Measurements from ENCODE around the gene PHYHIPL.

PHYHIPL gene

DNA sequence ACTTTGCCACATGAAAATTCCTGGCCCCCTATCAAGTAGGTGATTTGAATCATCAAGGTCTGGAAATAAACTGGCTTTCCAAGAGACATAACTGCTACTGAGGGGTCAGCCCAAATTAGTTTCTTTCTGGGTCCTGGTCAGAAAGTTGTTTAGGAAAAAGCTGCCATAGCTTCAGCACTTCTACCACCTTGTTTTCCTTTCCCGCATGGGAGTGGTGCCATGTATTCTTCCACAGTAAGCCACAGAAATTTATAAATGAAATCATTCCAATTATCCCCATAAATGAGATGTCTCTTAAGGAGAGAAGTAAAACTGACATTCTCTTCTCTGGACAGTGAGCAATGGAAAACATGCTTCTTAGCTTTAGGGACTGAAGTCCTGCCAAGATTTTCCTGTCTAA is 80.8 kb downstream of the PHYHIPL start:
- DNase-seq (ENCODE audit: low read depth), result no peak

DNA sequence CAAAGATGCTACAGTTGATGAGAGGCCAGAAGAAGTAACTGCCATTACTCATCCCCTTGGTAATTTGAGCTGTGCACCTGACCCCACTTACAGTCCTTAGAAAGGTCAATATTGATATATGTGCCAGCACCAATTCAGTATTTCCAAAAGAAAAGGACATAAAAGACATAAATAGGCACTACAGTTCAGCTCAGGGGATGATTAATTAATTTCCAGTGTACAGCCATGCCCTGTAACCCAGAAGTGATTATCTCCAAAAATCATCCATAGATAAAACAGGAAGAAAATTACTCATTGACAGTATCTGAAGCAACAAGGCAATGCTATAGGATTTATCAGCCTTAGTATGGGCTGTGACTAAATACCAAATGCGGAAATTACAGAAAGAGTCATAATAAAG is 82.4 kb downstream of the PHYHIPL start:
- no peak for DNase-seq (ENCODE audit: low read depth)

DNA sequence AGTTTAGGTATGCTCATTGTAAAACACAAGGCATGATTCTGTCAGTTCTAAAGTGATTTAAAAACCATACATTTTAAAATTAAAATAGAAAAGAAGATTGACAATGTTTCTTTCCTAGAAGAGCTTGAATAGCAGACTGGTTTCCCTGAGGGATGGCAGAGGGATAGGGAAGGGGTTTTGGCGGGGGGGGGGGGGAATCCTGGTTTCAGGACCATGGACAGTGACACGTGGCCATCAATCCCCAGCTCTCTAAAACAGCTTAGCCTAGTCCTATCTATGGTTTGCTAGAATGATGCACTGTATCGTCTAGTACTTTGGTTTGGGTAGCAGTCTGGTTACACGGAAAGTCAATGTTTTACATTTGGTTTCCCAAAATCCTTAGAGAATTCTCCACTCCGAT is 88.7 kb downstream of the PHYHIPL start:
- no peak for DNase-seq (ENCODE audit: low read depth)

DNA sequence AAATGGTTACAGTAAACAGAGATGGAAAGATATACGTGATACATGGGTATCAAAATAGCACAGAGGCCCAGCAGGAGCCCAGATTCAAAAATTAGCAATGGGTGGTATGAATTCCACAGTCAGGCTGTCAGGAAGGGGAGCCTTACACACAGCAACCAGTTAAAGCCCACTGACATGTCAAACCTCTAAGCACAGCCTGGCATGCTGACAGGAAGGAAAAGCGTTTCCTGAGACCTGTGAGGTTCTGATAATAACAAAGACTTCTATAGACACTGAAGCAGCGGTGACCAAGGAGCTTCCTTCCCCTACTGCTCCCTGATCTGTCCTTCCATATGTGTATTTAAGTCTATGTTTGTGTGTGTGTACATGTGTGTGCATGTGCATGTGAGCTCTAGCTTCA is 89.9 kb downstream of the PHYHIPL start:
- no peak for DNase-seq (ENCODE audit: low read depth)

DNA sequence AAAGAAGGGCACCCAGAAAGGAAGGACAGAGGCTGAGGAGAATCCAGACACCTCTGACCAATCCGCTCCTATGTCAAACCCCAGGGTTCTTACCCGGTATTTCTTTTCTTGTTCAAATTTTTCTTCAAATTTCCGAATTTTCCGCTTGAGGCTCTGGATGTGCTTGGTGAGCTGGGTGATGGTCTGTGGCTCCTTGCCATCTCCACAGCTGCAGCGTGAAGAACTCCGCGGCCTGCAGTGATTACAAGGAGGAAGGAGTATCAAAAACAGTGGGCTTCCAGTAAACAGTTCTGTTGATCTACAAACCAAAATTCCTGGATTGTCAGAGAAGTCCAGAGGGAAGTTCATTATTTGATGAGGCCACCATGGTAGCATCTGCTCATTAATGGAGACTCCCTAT is 92.0 kb downstream of the PHYHIPL start:
- DNase-seq (ENCODE audit: low read depth), result no peak

DNA sequence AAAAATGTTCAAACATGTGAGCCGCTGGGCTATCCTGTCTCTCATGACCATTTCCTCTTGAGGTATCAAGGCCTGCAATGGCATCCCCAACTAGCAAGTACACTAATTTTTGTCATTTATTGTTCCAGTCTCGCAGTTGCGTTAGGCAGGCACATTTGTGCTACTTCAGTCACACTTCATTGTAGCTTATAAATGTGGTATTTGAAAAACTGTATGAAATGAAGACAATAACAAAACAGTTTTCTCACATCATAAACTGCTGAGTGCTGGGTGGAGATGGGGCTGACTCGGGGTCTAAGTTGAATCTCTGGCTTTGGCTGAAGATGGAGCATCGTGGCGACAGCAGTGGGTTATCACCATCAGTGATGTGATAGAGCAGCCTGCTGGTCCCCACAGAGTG is 93.2 kb downstream of the PHYHIPL start:
- no peak for DNase-seq (ENCODE audit: low read depth)

DNA sequence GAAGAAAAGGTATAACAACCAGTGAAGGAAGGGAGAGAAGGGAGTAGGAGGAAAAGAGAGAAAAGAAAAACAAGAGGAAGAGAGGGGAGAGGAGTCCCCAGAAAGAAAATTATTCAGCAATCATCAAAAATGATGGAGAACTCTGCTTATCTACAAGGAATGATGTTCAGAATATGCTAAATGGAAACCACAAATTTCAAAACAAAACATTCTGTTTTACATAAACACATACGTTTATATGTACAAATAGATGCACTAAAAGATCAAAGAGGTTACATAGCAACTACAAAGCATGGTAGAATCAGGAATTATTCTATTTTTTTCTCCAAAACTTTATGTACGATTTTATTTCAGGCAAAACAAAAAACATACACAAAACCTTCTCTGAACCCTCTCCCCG is 94.0 kb downstream of the PHYHIPL start:
- no peak for DNase-seq (ENCODE audit: low read depth)

DNA sequence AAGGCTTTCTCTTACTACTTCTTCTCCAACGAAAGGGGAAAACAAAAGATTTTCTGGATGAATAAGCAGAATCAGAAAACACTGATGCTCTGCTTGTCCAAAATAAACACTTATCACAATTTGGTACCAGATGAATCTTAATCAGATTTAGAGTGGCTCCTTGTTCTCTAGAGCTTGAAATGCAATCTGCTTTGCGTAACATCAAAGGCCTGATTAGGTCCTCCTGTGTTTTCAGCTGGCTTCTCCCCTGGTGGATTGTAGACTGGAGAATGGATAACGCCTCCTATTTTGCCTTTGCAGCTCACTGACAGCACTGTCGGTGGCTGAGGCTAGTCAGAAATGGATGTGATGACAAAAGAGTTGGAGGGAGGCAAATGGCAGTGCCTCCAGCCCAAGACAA is 94.7 kb downstream of the PHYHIPL start:
- DNase-seq (ENCODE audit: low read depth), result no peak

DNA sequence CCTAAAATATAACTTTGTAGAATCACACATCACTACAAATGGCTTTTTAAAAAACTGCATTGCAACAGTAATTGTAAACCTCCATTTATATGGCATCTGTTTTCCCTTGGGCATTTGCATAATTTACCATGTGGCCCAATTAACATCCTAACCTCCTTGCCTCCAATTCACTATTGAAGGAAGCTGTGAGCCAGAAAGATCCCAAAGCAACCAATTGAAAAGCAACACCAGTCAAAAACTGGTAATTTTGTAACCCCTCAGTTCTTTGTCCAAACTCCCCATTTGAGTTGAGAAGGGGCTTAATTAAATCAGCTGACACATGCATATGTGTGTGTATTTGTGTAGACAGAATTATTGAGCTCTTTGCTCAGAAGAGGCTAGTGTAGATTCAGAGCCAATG is 95.6 kb downstream of the PHYHIPL start:
- DNase-seq (ENCODE audit: low read depth), result no peak

DNA sequence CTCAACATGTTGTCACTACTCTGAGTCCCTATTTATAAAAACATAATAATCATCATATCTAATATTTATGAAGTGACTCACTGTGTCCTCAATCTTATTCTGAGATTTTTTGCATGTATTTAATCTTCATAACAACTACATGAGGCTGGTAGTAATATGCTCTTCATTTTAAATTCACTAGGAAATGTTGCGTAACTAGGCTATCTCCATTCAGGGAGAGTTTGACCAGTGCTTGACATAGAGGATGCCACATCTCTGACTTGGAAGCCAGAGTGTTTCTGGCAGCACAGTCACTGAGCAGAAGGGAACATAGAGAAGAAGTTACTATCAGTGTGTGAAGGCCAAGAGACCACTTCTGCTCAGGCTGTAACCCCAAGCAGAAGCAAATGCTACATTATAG is 97.0 kb downstream of the PHYHIPL start:
- DNase-seq (ENCODE audit: low read depth), result no peak

DNA sequence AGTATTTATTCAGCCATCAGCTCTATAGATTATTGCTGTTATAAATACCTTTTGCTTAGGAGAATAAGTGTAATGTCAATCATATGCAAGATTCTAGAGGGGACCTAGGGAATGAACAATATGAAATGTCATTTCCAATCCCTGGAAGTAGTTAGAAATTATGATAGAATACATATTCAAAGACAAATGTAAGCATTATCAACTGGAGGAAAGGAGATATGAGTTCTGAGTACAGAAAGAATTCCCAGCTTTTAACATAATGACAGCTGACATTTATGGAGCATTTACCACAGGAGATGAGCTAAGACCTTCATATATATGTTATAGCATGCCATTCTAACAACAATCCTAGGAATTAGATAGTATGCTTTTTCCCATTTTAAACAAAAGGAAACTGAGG is 99.7 kb downstream of the PHYHIPL start:
- no peak for DNase-seq (ENCODE audit: low read depth)

DNA sequence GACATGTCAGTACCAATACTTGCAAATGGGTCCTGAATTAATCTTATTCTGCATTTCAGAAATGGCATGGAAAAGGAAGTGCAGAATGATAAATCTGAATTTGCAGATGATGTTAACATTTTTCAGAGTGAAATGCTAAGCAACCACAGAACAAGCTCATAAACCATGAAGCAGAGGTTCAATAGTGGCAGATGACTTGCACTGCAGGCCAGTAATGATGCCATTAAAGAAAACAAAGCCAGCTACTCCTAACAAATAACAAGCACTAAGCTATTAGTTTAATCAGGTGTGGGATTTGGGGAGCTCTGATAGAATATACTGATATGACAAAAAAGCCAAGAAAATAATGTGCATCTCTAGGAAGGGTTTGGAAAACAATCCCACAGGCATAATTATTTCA is 100.5 kb downstream of the PHYHIPL start:
- no peak for DNase-seq (ENCODE audit: low read depth)

DNA sequence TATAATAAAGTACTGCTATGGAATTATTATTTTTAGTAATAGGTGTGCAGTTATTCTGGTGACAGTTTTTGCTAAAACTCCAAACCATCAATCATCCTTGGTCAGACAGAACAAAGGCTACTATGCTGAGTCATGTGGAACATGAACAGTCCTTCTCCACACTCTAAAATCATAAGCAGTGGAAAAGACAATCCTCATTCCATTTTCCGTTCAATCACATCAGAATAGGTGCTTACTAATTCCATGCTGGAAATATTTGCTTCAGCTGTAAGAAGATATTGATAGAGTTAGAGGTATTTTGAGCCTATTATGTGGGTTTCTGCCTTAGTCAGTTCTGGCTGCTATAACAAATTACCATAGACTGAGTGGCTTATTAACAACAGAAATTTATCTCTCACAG is 103.0 kb downstream of the PHYHIPL start:
- no peak for DNase-seq (ENCODE audit: low read depth)

DNA sequence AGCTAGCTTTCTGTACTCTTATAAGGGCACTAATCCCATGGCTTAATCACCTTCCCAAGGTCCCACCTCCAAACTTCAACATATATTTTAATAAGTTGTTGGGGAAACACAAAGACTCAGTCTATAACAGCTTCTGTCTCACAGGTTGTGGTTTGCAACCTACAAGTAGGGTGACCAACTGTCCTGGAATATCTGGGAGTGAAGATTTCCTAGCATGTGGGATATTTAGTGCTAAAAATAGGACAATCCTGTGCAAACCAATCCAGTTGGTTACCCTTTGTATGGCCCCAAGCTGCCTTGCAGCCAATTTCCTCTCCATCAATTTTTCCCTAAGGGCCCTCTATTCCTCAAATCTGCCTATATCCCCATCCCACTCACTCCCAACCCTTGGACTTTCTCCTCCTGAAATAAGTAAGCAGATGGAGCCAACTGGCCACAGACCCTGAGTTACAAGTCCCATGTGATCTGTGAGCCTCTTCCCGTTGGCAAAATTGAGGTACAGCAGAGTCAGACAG is 103.6 kb downstream of the PHYHIPL start:
- DNase-seq (ENCODE audit: low read depth), result no peak

DNA sequence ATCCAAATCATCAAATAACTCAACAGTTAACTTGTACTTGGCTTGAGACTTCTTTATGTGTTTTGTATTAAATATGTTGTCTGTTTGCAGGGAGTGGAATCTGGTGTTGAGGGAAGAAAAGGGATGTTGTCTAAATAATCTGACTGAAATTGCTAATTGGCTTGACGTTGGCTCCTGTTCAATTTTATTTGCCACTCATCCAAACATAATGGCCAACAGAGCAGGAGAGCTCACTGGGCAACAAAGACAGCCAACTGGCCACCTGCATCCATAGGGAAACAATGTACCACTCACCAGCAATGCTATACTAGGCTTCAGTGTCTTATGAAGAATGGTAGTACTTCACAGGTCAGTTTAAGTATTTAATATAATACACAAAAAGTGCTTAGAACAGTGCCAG is 105.4 kb downstream of the PHYHIPL start:
- DNase-seq (ENCODE audit: low read depth), result no peak

DNA sequence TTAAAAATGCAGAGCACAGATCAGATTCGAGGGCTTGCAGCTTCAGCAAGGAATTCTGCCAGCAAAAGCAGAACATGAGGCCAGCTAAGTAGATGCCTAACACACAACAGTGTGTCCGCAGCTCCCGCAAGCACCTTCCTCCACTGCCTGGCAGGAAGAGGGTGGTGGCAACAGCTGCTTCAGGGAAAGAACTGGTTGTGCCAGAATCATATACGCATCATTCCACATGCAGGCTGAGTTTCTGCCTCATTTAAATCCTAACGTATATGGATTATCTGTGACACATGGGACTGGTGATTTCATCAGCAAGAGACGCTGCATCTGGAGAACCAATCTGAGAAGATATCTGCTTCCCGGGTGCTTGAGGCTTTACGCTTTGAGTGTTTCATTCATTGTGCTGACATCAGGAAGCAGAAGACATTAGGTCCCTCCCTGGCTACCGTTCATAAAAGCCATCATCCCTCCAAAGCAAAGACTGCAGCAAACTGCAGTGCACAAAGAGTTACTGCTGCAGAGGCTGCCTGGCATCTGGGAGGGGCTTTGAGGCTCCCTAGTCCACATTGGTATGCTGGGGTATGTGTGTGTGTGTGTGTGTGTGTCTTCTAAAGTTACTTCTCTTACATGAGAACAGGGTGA is 107.1 kb downstream of the PHYHIPL start:
- DNase-seq (ENCODE audit: low read depth), result no peak

DNA sequence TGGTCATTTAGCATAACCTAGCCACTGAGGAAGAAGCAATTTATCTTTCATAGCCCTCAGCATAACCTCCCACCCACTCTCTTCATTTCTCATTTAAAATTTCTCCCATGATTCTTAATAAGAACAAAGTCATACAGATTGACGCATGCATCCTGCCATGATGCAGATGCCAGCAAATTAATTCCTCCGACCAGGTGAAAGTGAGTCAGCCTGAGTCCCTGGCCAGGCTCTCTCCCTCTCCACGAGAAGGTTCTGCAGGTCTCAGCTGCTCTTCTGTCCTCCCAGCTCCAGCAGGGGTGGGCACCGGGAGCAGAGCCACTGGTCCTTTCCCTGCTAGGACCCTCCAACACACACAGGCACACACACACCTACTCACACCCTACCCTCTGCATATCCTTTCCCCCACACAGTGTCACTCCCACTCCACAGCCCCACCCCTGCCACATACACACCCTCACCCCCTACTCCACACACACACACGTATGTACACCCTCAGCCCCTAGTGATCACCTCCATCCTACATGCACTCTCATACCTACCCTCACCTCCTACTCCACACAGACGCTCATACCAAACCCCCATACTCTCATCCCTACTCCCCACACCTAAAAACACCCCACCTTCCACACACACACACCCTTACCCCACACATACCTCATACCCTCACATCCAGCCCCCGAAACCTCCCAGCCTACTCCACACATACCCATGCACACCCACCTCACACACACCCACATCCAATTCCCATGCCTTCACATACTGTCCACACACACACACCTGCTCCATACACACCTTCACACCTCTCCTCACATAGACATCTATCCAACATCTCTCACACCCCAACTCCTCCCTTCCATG is 107.9 kb downstream of the PHYHIPL start:
- DNase-seq (ENCODE audit: low read depth), result no peak

DNA sequence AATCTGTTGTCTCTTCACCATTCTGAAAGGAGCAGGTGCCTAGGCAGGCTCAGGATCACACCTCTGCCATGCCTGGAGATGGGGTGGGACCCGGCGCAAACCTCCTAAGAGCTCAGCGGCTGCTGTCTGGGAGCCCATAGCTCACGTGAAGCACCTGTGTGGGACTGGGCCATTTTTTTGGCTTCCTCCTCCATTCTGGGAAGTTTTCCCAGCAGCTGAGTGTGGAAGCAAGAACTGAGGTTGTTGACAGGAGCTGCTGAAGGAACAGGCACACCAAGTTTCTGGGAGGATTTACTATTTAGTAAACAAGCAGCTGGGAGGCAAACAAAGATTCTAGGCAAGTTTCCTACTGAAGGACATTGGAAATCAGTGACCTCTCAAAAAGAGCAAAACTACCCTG is 108.6 kb downstream of the PHYHIPL start:
- DNase-seq (ENCODE audit: low read depth), result no peak

DNA sequence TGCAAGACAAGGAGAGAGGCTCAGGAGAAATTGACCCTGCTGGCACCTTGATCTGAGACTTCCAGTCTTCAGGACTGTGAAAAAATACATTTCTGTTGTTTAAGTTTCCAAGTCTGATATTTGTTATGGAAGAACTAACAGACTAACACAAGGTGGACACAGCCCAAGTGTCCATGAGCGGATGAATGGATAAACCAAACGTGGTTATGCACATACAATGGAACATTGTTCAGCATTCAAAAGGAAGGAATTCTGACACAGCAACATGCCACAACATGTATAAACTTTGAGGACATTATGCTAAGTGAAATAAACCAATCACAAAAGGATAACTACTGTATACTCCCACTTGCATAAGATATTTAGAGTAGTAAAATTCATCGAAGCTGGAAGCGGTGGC is 109.4 kb downstream of the PHYHIPL start:
- DNase-seq (ENCODE audit: low read depth), result no peak

DNA sequence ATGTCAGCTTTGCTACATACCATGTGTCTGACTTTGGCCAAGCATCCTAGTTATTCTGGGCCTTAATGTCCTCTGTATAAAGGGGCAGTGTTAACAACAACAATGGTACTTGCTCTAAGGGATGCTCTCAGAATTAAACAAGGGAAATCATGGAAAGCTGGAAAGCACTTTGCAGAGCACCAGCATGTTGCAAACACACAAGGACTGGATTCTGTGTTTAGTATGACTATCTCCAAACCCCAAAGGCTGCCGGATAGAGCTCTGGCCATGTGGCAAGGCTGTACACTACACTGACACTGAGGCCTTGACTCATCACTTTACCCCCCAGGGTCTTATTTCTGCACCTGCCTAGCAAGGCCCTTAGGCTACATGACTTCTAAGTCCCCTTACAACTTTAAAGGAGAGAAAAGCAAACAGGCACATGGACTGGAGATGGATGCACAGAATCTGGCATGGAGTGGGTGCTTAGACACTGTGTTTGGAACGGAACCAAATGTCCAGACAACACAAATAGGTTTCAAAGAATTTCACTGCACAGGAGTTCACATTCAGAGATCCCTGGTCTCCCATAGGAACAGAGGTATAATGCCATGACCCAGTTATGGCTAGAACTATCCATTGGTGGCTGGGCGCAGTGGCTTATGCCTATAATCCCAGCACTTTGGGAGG is 111.3 kb downstream of the PHYHIPL start:
- no peak for DNase-seq (ENCODE audit: low read depth)

DNA sequence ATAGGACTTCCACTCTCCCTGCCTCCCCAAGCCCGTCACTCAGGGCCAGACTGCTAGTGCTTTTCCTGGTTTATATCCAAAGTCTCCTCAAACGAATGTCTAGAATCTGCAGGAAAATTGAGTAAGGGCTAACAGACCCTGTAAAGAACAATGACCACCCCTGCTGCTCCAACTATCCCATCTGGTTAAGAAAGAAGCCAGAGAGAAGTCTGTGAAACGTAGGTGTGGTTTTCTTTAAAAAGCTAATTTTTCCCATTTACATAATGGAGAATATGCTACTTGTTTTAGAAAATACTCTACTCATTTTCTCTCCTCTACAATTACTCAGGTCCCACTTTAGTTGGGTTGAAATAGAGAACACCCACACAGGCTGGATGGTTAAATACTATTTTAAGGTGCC is 113.4 kb downstream of the PHYHIPL start:
- no peak for DNase-seq (ENCODE audit: low read depth)

DNA sequence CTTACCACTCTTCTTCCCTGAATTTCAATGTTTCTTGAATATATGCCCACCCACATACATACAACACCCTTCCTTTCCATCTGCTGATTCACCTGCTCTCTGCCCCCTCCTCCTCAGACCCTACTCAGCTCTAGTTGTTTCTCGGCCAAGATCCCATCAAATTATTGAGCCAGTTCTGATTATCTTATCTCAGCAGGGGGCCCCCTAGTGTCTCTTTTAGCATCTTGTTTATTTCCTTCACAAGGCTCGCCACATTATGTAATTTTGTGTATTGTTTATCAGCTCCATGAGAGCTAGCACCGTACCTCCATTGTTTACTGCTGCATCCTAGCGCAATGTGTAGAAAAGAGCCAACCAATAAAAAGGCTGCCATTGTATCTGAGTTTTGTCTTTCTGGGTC is 114.0 kb downstream of the PHYHIPL start:
- DNase-seq (ENCODE audit: low read depth), result no peak

All from T follicular helper cell (primary cell).